MM.1S (cell line): ENCODE measurements around the gene KIAA0930.

Experiments
- EZH2 ChIP-seq: fragments of 300-600 bp; sonication (generic); optimal IDR thresholded peaks from 2 replicates; pipeline ENCODE3; 2017; ENCODE audit warnings: low read depth, mild to moderate bottlenecking, antibody characterized with exemption, low read length, mixed read lengths
- TF ChIP-seq, protein P1 (sequence below): fragments of 300-600 bp; sonication (generic); IDR thresholded peaks from 2 replicates; pipeline ENCODE4 v1.5.1; 2016; ENCODE audit warnings: antibody characterized with exemption, low read length, mixed read lengths

DNA sequence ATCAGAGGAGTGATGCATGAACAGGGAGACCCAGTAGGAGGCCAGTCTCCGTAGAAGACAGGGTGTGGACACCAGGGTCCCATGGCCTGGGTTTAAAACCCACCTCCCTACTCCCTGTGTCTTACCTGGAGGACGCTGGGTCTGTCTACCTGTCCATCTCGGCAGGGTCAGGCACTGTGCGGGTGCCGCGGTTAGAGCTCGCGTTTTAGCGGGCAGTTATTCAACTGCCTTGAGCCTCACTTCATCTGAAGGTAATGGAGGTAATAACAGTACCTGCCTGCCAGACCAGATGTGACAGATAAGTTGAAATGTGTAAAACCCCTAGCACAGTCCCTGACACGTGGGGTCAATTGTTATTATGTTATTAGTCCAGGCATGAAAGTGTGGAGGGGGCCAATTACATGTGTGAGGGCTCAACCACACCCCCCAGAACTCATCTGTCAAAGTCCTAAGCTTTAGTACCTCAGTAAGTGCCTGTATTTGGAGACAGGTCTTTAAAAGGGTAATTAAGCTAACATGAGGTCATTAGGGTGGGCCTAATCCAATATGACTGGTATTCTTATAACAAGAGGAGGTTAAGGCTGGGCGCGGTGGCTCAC, 35.9 kb upstream of the KIAA0930 start:
- TF ChIP-seq, protein P1, sequence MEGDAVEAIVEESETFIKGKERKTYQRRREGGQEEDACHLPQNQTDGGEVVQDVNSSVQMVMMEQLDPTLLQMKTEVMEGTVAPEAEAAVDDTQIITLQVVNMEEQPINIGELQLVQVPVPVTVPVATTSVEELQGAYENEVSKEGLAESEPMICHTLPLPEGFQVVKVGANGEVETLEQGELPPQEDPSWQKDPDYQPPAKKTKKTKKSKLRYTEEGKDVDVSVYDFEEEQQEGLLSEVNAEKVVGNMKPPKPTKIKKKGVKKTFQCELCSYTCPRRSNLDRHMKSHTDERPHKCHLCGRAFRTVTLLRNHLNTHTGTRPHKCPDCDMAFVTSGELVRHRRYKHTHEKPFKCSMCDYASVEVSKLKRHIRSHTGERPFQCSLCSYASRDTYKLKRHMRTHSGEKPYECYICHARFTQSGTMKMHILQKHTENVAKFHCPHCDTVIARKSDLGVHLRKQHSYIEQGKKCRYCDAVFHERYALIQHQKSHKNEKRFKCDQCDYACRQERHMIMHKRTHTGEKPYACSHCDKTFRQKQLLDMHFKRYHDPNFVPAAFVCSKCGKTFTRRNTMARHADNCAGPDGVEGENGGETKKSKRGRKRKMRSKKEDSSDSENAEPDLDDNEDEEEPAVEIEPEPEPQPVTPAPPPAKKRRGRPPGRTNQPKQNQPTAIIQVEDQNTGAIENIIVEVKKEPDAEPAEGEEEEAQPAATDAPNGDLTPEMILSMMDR, result no peak
- TF ChIP-seq EZH2, result no peak
